Measurements from ENCODE around the gene PALB2. TPM values are rescaled to one million over a fixed set of nuclear protein-coding genes. Genes with fewer than 3 reads are reported as not detected.
A peak's percentile ranks its signal among the peaks of the same experiment; 100 is the strongest.

PALB2 gene
- total and polyA plus RNA-seq, 2 of the 13 experiments (the other 11 are each of a cell fraction or from before 2014, with no cell fraction given): 12.1 to 40.9 TPM

DNA sequence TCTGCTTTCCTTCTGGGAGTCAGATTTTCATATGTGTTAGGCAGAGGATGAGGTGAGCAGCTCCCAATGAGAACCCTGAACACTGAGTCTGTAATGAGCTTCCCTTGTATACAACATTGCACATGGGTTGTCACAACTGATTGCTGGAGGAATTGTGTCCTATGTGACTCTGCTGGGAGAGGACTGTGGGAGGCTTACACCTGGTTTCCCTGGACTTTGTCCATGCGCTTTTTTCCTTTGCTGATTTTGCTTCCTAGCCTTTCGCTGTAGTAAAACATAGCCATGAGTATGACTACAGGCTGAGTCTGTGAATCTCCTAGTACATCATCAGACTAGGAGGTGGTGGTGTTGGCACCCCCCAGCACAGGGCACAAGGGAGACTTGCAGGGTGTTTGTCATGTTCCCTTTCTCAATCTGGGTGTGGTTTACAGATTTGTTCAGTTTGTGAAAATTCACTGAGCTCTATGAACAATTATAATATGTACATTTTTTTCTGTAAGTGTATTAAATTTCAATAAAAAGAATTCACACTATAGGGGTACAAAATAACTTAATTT lies 35.9 kb upstream of the PALB2 start:
- ChIA-PET CTCF (ENCODE audit: low intra/inter-chr PET ratio, low total read pairs) (interaction anchor here (1.1 kb wide), 1 partner anchor 51 kb away, joined by 3 read pairs; no protein-coding TSS in a partner anchor), POLR2A (interaction anchor here (0.6 to 3.7 kb wide), 2 partner anchors 36 to 169 kb away, joined by 5 to 20 read pairs; partner anchors contain the start of genes DCTN5 and PALB2)
- peaks cover 68% of the 10 kb centered on the region for H3K4me1 ChIP-seq (ENCODE audit: insufficient read depth, low read length)
- no peak overlapping the region for H2AFZ ChIP-seq (ENCODE audit: low read length)
- in situ Hi-C loops (cut with HindIII; ENCODE audit: extremely low pct_ligation_motif_present, low pct_unique_long_range_greater_than_20kb): no loop called here
- H3K27ac ChIP-seq (ENCODE audit: extremely low read length, insufficient read depth, low read length): peak overlapping the region; percentile 22
- DNase-seq (ENCODE audit: low spot score) (no peak), ATAC-seq (no peak), FAIRE-seq (no peak)
- H4K20me1 ChIP-seq (ENCODE audit: insufficient read depth, low read length): peaks cover 6% of the 10 kb centered on the region; the same call in 1 of the 2 replicates
- H3K4me3 ChIP-seq (replicated peaks in 1 of 3; ENCODE audit: insufficient read depth in 1 of 3, low read depth in 2 of 3, low read length in 3 of 3): no peak overlapping the region
- no TSS peak for BruUV-seq (replicated peaks)
- H3K9ac ChIP-seq (ENCODE audit: insufficient read depth, low read depth, low read length): no peak overlapping the region
- no peaks in the 10 kb centered on the region; a peak in 1 of 5 replicates for H3K27me3 ChIP-seq (ENCODE audit: control insufficient read depth in 1 of 2, insufficient read depth in 2 of 2, low read length in 2 of 2)
- intact Hi-C loops (cut with micrococcal nuclease; ENCODE audit: unreplicated experiment): no loop called here
- no peaks in the 10 kb centered on the region for H3K9me3 ChIP-seq (ENCODE audit: low read length)
- H3K79me2 ChIP-seq (ENCODE audit: insufficient read depth, low read length): peaks cover 33% of the 10 kb centered on the region
- 71% methylated on average over 2 of the region's 2 CpGs for WGBS (ENCODE audit: low lambda C conversion rate)
- no peak overlapping the region for H3K4me2 ChIP-seq (ENCODE audit: low read depth, low read length)
- peaks cover 18 to 26% of the 10 kb centered on the region in 2 experiments for H3K36me3 ChIP-seq (replicated peaks in 1 of 2; ENCODE audit: control insufficient read depth in 1 of 2, insufficient read depth in 2 of 2, low read length in 2 of 2)
- TF ChIP-seq FOXA3 (CRISPR knock-in tag; IDR thresholded peaks at IDR 0.05): no peak
- TF ChIP-seq, protein P1, sequence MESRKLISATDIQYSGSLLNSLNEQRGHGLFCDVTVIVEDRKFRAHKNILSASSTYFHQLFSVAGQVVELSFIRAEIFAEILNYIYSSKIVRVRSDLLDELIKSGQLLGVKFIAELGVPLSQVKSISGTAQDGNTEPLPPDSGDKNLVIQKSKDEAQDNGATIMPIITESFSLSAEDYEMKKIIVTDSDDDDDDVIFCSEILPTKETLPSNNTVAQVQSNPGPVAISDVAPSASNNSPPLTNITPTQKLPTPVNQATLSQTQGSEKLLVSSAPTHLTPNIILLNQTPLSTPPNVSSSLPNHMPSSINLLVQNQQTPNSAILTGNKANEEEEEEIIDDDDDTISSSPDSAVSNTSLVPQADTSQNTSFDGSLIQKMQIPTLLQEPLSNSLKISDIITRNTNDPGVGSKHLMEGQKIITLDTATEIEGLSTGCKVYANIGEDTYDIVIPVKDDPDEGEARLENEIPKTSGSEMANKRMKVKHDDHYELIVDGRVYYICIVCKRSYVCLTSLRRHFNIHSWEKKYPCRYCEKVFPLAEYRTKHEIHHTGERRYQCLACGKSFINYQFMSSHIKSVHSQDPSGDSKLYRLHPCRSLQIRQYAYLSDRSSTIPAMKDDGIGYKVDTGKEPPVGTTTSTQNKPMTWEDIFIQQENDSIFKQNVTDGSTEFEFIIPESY (CRISPR knock-in tag; IDR thresholded peaks at IDR 0.05): no peak
- no peak for TF ChIP-seq ZFY (CRISPR knock-in tag; IDR thresholded peaks at IDR 0.05)
- no peak for TF ChIP-seq ZFP41 (CRISPR knock-in tag; IDR thresholded peaks at IDR 0.05; ENCODE audit: borderline replicate concordance)
- TF ChIP-seq NR2F6 (IDR thresholded peaks at IDR 0.05): no peak
- no peak for TF ChIP-seq NR2F6 (CRISPR knock-in tag; IDR thresholded peaks at IDR 0.05)
- TF ChIP-seq, protein P2, sequence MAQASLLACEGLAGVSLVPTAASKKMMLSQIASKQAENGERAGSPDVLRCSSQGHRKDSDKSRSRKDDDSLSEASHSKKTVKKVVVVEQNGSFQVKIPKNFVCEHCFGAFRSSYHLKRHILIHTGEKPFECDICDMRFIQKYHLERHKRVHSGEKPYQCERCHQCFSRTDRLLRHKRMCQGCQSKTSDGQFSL (CRISPR knock-in tag; IDR thresholded peaks at IDR 0.05): 0 out of 2 replicates have a peak, but pooled peaks have one; percentile 29
- peak; percentile 36; the same call in 1 of the 2 replicates for TF ChIP-seq HNF4G (IDR thresholded peaks at IDR 0.05; ENCODE audit: borderline replicate concordance, low read depth, low read length)
- no peak for TF ChIP-seq HNF4G (CRISPR knock-in tag; IDR thresholded peaks at IDR 0.05; ENCODE audit: borderline replicate concordance, low read depth)
- peak; percentile 86 for TF ChIP-seq ZBTB38 (CRISPR knock-in tag; IDR thresholded peaks at IDR 0.05)
- TF ChIP-seq, protein P3, sequence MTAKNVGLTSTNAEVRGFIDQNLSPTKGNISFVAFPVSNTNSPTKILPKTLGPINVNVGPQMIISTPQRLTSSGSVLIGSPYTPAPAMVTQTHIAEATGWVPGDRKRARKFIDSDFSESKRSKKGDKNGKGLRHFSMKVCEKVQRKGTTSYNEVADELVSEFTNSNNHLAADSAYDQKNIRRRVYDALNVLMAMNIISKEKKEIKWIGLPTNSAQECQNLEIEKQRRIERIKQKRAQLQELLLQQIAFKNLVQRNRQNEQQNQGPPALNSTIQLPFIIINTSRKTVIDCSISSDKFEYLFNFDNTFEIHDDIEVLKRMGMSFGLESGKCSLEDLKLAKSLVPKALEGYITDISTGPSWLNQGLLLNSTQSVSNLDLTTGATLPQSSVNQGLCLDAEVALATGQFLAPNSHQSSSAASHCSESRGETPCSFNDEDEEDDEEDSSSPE (CRISPR knock-in tag; IDR thresholded peaks at IDR 0.05): 0 out of 2 replicates have a peak, but pooled peaks have one; percentile 30
- TF ChIP-seq NCOR1 (IDR thresholded peaks at IDR 0.05; ENCODE audit: borderline replicate concordance, low read length): no peak
- 0 out of 2 replicates have a peak, but pooled peaks have one; percentile 31 for TF ChIP-seq ZC3H13 (CRISPR knock-in tag; IDR thresholded peaks at IDR 0.05)
- TF ChIP-seq, protein P4, sequence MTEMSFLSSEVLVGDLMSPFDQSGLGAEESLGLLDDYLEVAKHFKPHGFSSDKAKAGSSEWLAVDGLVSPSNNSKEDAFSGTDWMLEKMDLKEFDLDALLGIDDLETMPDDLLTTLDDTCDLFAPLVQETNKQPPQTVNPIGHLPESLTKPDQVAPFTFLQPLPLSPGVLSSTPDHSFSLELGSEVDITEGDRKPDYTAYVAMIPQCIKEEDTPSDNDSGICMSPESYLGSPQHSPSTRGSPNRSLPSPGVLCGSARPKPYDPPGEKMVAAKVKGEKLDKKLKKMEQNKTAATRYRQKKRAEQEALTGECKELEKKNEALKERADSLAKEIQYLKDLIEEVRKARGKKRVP (CRISPR knock-in tag; IDR thresholded peaks at IDR 0.05): no peak
- TF ChIP-seq TGIF2 (CRISPR knock-in tag; IDR thresholded peaks at IDR 0.05): peak; percentile 47; the same call in 1 of the 2 replicates
- TF ChIP-seq ZNF382 (CRISPR knock-in tag; IDR thresholded peaks at IDR 0.05; ENCODE audit: borderline replicate concordance): no peak
- 0 out of 2 replicates have a peak, but pooled peaks have one; percentile 15 for TF ChIP-seq PITX1 (CRISPR knock-in tag; IDR thresholded peaks at IDR 0.05)
- peak; percentile 57 for TF ChIP-seq HNF4A (CRISPR knock-in tag; IDR thresholded peaks at IDR 0.05)
- TF ChIP-seq, protein P5, sequence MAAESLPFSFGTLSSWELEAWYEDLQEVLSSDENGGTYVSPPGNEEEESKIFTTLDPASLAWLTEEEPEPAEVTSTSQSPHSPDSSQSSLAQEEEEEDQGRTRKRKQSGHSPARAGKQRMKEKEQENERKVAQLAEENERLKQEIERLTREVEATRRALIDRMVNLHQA (CRISPR knock-in tag; IDR thresholded peaks at IDR 0.05): no peak

All from HepG2 (cell line).